GM18502 (cell line): ENCODE measurements around the gene SORBS1.
"Not testable (repeated sequence)": the region's sequence is repeated elsewhere in the genome, so short reads cannot be mapped to it uniquely, and the experiment has no call there.

Experiments used
- ATAC-seq: cut with Tn5 transposase; IDR thresholded peaks from one replicate; pipeline ENCODE4 v1.9.1; 2021; ENCODE audit warnings: mild to moderate bottlenecking; ENCODE audit not compliant: unreplicated experiment, poor library complexity

Gene SORBS1

GRCh38 chr10:95373660-95374059 lies 187.5 kb downstream of the SORBS1 start:
- ATAC-seq: no peak

GRCh38 chr10:95364342-95364741 lies 196.8 kb downstream of the SORBS1 start:
- no peak for ATAC-seq

- peak; percentile 82 for ATAC-seq
Observed at GRCh38 chr10:95363303-95363912, 197.8 kb downstream of the SORBS1 start.

- ATAC-seq: peak; percentile 68
Observed at GRCh38 chr10:95360122-95360714, 201.0 kb downstream of the SORBS1 start.

- no peak for ATAC-seq
Observed at GRCh38 chr10:95359466-95359865, 201.7 kb downstream of the SORBS1 start.

- ATAC-seq: no peak
Observed at GRCh38 chr10:95356190-95356955, 204.8 kb downstream of the SORBS1 start.

- ATAC-seq: no peak
Observed at GRCh38 chr10:95355301-95355700, 205.9 kb downstream of the SORBS1 start.

- no peak for ATAC-seq
Observed at GRCh38 chr10:95354110-95354509, 207.1 kb downstream of the SORBS1 start.

- peak; percentile 45 for ATAC-seq
Observed at GRCh38 chr10:95353123-95353522, 208.0 kb downstream of the SORBS1 start.

- ATAC-seq: peak; percentile 55
Observed at GRCh38 chr10:95352684-95353083, 208.5 kb downstream of the SORBS1 start.

- ATAC-seq: no peak
Observed at GRCh38 chr10:95350830-95351228, 210.3 kb downstream of the SORBS1 start.

GRCh38 chr10:95350219-95350829 lies 210.8 kb downstream of the SORBS1 start:
- ATAC-seq: no peak

GRCh38 chr10:95347402-95347766 lies 213.8 kb downstream of the SORBS1 start:
- not testable (repeated sequence) for ATAC-seq

GRCh38 chr10:95346715-95347401 lies 214.3 kb downstream of the SORBS1 start:
- no peak for ATAC-seq

GRCh38 chr10:95343573-95343972 lies 217.6 kb downstream of the SORBS1 start:
- ATAC-seq: no peak

- ATAC-seq: no peak
Observed at GRCh38 chr10:95341716-95342130, 219.4 kb downstream of the SORBS1 start.

GRCh38 chr10:95339863-95340262 lies 221.3 kb downstream of the SORBS1 start:
- no peak for ATAC-seq

- no peak for ATAC-seq
Observed at GRCh38 chr10:95337423-95338160, 223.6 kb downstream of the SORBS1 start.

GRCh38 chr10:95336702-95337101 lies 224.5 kb downstream of the SORBS1 start:
- ATAC-seq: no peak
